ENCODE measurements around the gene RAD51B.
"Not testable (repeated sequence)": the region's sequence is repeated elsewhere in the genome, so short reads cannot be mapped to it uniquely, and the experiment has no call there.

RAD51B gene

GRCh38 chr14:68219407-68219806, 399.8 kb downstream of the RAD51B start:
- DNase-seq, result no peak

GRCh38 chr14:68221046-68221445, 401.5 kb downstream of the RAD51B start:
- DNase-seq, result not testable (repeated sequence)

DNA sequence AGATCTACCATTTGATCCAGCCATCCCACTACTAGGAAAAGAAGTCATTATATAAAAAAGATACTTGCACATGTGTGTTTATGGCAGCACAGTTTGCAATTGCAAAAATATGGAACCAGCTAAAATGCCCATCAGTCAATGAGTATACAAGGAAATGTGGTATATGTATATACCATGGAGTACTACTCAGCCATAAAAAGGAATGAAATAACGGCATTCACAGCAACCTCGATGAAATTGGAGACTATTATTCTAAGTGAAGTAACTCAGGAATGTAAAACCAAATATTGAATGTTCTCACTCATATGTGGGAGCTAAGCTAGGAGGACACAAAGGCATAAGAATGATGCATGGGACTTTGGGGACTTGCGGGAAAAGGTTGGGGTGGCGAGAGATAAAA, 402.6 kb downstream of the RAD51B start:
- DNase-seq, result no peak

- no peak for DNase-seq
Measured at GRCh38 chr14:68222726-68223125, 403.1 kb downstream of the RAD51B start.

- no peak for DNase-seq
Measured at GRCh38 chr14:68223631-68224030, 404.1 kb downstream of the RAD51B start.

DNA sequence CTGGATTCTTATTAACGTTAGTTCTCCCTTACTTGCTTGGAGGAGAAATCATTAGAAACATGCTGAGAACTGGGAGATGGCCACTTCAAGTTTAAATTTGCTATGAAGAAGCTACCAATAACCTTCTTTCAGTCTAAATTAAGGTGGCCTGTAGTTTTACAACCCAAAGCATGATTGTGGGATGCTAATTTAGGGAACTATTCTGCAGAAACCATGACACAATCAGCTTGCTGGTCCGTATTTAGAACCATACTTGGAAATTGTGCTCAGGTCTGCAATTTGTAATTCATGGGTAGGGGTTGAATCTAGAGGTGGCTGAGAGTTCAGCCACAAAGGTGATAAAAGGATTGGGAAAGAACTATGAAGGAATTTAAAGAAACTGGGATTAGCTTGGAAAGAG, 405.7 kb downstream of the RAD51B start:
- DNase-seq, result no peak

DNA sequence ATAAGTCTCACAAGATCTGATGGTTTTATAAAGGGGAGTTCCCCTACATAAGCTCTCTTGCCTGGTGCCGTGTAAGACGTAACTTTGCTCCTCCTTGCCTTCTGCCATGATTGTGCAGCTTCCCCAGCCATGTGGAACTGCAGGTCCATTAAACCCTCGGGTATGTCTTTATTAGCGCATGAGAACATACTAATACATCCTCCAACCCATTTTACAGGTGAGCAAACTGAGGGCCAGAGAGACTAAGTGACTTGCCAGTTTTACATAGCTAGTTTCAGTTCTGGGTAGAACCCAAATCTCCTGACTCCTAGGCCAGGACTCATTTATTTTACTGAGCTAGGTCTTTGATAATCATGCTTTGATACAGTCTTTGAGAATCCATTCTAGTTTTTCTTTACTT, 406.9 kb downstream of the RAD51B start:
- no peak for DNase-seq

DNA sequence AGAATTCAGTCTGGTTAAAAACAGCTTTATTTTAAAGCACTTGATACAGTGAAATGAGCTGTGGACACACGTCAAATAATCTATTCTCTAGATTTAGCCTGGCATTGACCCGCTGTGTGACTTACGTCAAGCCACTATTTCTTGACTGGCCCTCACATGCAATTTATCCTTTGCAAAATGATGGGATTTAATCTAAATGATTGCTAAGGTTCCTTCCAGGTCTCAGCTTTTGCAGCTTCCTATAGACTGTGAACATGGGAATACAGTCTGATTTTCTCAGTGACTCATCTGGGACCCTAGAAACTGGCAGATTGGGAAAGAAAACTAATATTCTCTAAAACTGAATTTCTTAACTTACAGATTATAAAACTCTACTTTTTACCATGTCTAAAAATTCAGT, 409.1 kb downstream of the RAD51B start:
- no peak for DNase-seq

DNA sequence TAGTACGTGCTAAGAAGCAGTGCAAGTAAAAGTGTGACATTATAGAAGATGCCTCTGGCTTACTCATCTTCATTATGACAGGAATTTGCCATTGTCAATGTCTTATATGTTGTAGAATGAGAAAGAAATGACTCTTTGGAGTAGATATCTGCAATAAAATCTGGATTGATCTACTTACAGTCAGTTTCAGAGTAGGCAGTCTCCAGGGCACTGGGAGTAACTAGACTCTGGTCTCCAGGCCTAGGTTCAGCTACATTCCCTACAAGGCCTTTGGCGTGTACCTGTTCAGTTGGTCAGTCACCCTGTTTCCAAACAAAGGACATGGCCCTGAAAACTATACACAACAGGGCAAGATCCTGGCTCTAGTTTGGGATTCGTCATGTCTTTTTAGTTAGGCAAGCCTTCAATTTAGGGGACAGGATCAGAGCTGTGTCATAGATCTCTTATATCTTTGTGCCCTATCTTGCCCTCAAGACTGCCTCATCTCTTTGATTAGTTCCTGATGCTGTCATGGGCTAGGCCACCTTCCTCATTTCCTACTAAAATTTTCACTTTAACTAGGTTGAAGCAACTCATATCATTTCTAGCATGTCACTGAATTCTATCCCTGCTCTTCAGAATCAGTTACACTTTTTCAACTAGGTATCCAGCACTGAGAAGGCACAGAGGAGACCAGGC, 410.0 kb downstream of the RAD51B start:
- no peak for DNase-seq

DNA sequence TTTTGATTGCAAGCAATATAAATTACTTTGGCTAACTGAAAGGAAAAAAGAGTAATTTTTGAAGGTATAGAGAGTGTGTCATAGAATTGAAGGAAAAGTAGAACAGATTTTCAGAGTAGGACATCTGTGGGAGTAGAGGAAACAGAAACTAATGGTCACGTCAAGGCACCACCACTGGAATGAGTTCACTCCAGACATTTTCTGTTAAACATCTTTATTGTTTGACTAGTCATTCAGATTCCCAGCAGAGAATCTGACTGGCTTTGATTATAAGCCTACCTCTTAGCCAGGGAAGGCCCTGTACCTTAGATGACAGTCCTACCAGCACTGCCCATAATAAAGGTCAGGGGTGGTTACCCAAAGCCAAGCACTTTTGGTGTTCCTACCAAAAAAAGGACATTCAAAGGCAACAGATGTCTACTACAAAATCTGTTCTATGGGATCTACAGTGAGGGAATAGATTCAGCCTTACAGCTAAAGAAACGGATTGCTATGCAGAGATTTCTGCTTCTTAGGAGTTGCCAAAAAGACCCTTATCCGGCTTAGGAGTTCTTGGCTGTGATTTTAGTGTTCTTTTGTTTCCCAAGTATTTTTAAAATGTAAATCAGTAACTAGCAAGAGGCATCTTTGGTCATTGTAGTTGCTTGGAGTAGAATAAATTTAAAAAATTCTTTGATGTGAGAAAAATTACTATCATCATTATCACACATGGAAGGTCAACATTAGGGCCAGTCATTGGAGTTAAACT, 410.8 kb downstream of the RAD51B start:
- DNase-seq, result no peak

GRCh38 chr14:68230950-68231717, 411.6 kb downstream of the RAD51B start:
- no peak for DNase-seq

- no peak for DNase-seq
Measured at GRCh38 chr14:68231898-68232297, 412.3 kb downstream of the RAD51B start.

DNA sequence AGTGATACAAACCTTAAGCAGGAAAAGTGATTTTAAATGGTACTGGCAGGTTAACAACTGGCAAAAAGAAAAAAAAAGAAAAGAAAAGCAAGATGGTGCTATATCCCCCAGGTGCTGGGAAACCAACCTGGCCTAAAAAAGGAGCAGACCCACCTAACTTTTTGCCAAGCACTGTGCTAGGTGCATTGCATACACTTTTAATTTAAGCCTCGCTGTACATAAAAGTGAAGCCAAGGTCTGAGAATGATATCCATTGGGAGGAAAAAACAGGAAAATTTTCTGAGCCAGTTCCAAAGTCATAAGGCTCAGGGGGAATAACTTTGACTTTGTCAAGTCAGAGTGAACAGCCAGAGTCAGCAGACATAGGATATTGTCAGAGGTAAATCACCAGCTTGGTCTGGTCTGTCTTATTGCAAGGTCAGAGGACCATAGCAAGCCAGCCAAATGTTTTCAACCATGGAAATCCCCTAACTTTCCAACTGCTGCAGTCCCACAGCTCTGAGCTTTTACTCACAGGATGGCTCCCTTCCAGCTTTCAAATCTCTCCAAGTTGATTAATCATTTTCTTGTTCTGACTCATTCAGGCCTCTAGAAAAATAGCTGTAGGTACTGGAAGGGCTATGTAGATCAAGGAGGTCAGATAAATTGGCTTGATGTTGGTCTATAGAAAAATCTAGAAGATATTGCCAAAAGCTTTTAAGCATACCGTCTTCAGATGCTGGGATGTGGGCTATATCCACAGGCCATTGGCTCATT, 412.9 kb downstream of the RAD51B start:
- no peak for DNase-seq

DNA sequence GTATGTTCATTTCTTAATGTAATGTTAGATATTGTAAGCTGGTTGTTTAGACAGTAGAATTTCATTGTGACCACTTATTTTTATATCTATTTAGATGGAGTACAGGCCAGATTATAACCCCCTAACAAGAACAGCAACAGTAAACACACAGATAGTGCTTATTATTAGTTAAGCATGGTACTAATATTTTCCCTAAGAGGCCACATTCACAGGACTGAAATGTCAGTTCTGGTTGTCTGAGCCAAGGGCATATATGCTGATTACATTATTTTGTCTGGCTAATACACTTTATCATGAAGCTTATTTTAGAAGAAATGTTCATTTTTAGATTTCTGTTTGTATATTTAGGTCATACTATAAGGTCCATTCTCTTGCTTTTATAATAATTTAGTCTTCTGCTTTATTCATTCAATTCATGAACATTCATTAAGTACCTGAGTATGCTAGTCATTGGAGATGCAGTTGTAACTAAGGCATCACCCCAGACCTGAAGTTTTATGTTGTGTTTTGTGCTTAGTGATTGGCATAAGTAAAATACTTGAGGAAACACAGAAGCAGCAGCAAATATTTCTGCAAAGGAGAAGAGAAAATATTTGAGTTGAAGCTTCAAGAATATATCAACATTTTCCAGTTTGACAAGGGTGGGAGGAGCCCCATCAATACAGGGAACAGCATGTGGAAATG, 413.7 kb downstream of the RAD51B start:
- no peak for DNase-seq

DNA sequence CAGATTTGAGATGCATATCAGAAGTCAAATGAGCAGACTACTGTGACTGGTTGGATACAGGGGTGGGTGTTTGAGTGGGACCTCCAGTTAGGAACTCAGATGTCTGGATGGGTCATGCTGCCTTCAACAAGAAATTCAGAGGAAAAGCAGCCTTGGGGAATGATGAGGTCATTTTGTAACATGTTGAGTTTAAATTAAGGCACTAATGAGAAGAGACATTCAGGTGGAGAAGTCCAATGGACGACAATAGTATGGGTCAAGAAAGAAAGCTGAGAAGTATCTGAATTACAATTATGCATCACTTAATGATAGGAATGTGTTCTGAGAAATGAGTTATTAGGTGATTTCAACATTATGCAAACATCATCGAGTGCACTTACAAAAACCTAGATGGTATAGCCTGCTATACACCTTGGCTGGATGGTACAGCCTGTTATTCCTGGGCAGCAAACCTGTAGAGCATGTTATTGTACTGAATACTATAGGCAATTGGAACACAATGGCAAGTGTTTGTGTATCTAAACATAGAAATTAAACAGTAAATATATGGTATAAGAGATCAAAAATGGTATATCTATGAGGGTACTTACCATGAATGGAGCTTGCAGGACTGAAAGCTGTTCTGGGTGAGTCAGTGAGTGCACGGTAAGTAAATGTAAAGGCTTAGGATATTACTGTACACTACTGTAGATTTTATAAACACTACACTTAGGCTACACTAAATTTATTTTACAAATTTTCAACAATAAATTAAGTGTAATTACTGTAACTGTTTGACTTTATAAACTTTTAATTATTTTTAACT, 414.7 kb downstream of the RAD51B start:
- DNase-seq, result no peak

DNA sequence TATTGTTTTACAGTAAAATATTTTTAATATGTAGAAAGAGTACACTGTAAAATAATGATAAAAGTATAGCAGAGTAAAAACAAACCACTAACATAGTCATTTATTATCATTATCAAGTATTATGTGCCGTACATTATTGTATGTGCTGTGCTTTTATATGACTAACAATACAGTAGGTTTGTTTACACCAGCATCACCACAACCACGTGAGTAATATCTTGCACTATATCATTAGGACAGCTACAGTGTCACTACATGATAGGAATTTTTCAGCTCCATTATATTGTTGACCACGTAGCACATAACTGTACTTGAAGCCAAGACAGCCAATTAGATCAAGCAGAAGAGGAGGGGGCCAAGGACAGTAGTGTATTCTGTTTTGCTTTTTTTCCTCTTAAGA, 415.4 kb downstream of the RAD51B start:
- no peak for DNase-seq

DNA sequence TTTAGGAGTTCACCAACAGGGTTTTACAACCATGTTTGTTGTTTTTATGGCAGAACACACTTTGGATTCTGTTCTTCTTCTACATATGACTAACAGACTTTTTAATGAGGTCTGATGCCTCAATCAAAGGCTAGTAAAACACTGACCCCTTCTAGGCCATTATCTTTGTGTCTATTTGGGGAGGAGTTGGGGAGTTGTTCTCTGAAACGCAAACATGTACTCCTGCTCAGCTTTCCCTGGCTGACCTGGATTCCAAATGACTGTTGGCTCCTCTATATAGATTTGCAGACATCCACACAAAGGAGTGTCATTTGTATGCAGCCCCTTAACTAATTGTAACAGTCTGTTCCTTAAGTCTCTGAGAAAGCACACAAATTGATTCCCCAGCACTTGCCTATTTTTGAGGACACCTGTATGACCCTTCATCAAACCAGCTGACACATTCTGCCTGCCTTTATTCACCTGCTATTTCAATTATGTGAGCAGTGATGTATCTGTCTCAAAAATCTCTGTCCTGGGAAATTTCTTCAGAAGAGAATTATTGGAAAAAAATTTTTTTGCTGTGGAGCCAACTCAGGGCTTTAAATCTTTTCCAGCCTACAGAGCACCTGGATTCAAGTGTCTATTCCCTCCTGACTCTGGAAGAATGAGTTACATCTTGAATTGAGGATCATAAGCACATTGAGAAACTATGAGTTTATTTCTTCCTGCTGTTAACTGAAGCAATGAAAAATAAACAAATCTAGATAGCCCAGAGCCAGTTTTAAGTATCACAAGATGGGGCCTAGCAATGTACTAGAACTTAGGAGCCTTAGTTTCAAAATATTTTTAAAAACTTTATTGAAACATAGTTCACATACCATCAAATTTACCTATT, 417.2 kb downstream of the RAD51B start:
- no peak for DNase-seq

GRCh38 chr14:68238551-68238950, 419.0 kb downstream of the RAD51B start:
- DNase-seq, result no peak

DNA sequence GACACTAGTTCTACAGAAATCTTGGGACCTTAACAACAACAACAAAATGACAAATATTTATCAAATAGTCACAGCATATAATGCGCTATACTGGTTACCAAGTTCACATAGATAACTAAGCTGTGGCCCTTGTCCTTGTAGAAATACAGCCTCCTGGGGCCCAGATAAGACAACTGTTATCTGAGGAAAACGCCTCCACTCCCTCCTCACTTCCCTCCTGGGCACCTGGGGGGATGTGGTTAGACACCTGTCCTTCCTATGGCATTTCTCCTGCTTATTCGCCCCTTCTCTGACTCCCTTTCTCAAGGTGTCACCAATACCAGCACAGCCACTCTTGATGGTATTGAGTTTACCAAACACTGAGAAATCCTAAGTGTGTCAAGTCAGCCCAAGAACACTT, 419.4 kb downstream of the RAD51B start:
- no peak for DNase-seq

DNA sequence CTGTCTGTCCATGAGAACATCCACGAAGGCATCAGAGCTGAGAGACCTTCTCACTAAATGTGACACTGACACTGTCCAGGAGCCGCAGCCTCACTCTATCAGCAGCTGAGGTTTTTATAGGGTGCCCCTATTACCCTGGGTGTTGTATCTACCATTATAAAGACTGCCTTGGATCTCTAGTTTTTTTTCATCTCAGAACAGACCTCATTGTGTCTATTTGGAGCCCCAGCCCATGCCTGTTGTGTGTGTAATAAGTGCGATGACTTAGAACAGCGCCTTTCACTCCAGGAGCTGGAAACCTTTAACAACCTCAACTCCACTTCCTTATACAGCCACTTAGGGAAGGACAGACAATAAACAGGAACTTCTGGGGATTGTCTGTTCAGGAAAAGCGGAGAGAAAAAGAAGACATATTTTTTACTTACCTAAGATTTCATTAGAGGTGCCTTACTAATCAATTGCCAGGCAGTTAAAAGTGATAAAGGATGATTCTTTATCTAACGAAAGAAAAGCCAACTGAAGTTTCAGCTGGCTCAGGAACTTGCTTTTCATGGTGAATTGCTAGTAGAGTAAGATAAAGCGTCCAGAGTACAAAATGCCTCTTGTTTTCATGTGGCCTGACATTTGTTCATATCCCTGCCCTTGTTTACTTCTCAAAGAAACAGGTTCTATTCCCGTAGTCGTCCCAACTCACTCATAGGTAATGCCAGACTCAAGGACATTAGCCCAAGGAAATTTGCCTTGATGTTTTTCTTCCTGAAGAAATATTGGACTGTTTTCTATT, 420.6 kb downstream of the RAD51B start:
- no peak for DNase-seq
